ENCODE measurements around the gene SRI. TPM values are rescaled to one million over a fixed set of nuclear protein-coding genes. Genes with fewer than 3 reads are reported as not detected.

SRI gene
- total RNA-seq, 2 experiments from 2014 or later = 44.3 to 45.7 TPM

DNA sequence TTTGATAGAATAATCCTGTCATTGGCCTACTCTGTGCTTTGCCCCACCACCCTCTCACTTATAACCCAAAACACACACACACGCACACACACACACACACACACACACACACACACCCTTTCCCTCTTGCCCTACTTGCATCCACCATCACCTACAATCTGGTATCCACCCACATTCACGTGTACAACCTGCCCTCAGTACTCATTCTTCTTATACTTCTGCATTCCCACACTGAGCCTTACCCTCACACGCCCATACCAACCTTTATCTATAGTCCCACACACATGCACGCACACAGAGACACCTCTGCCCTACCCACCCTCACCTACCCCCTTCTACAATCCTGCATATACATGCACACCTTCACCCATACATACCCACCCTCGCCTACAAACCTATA, 10.8 kb upstream of the SRI start:
- no peak for ATAC-seq (ENCODE audit: poor library complexity)
- Histone ChIP-seq H3K27ac (ENCODE audit: low read depth in 1 of 2, low read length in 2 of 2) (no peak overlapping the region), H3K4me1 (ENCODE audit: insufficient read depth, low read length) (no peaks in the 10 kb centered on the region), H3K36me3 (ENCODE audit: insufficient read depth, low read length) (no peaks in the 10 kb centered on the region), H3K27me3 (ENCODE audit: control insufficient read depth in 1 of 2, insufficient read depth in 2 of 2, low read length in 2 of 2) (peaks cover 0 to 8% of the 10 kb centered on the region in 2 experiments), H3K4me3 (ENCODE audit: low read length) (no peak overlapping the region), H3K9me3 (ENCODE audit: control insufficient read depth in 1 of 2, insufficient read depth in 1 of 2, low read length in 2 of 2) (peaks cover 3 to 8% of the 10 kb centered on the region in 2 experiments)
- POLR2A ChIA-PET = no interaction called here
- CTCF ChIA-PET = no interaction called here
- intact Hi-C loops (cut with DNase I, micrococcal nuclease) = no loop called here
- H3K4me1 Mint-ChIP-seq (ENCODE audit: low read depth) = no peaks in the 10 kb centered on the region
- no peak for DNase-seq
- no peak overlapping the region for H3K4me3 Mint-ChIP-seq
- no peak overlapping the region for H3K27ac Mint-ChIP-seq
- TF ChIP-seq, protein P1, sequence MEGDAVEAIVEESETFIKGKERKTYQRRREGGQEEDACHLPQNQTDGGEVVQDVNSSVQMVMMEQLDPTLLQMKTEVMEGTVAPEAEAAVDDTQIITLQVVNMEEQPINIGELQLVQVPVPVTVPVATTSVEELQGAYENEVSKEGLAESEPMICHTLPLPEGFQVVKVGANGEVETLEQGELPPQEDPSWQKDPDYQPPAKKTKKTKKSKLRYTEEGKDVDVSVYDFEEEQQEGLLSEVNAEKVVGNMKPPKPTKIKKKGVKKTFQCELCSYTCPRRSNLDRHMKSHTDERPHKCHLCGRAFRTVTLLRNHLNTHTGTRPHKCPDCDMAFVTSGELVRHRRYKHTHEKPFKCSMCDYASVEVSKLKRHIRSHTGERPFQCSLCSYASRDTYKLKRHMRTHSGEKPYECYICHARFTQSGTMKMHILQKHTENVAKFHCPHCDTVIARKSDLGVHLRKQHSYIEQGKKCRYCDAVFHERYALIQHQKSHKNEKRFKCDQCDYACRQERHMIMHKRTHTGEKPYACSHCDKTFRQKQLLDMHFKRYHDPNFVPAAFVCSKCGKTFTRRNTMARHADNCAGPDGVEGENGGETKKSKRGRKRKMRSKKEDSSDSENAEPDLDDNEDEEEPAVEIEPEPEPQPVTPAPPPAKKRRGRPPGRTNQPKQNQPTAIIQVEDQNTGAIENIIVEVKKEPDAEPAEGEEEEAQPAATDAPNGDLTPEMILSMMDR (IDR thresholded peaks at IDR 0.05) = no peak
- peaks cover 25% of the 10 kb centered on the region for H3K27me3 Mint-ChIP-seq
- H3K36me3 Mint-ChIP-seq (ENCODE audit: low read depth) = no peaks in the 10 kb centered on the region
- H3K9me3 Mint-ChIP-seq = no peaks in the 10 kb centered on the region

DNA sequence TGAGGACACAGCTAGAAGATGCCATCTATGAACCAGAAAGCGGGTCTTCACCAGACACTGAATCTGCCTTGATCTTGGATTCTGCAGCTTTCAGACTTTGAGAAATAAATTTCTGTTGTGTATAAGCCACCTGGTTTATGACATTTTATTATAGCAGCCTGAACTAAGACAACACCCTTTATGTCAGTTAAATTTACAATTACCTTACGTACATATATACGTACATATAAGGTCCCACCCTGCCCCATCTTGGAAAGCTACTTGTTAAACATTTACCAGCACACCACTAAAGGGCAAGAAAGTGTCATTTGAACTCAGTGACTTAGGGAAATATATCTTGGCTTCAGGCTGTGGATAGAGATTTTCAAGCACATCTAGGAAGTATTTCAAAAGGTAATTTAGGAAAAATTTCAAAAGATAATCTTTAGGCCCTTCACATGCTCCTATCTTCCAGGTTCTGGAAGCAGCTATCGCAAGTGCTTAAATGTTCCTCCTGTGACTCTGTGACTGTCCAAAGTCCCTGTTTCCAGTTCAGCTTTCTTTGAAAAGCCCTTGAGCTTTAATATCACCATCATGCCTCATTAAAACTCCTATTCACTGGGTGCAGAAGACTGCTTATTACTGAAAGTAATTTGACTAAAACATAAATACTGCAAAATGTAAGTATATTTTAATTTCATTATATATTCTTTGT, 9.6 kb upstream of the SRI start:
- no peaks in the 10 kb centered on the region for H3K9me3 Mint-ChIP-seq
- intact Hi-C loops (cut with DNase I, micrococcal nuclease) = no loop called here
- no peak overlapping the region for H3K27ac Mint-ChIP-seq
- no peaks in the 10 kb centered on the region for H3K36me3 Mint-ChIP-seq (ENCODE audit: low read depth)
- H3K4me1 Mint-ChIP-seq (ENCODE audit: low read depth) = no peaks in the 10 kb centered on the region
- H3K27ac ChIP-seq (ENCODE audit: low read depth in 1 of 2, low read length in 2 of 2) = no peak overlapping the region
- H3K27me3 ChIP-seq (ENCODE audit: control insufficient read depth in 1 of 2, insufficient read depth in 2 of 2, low read length in 2 of 2) = peaks cover 0 to 8% of the 10 kb centered on the region in 2 experiments
- no peaks in the 10 kb centered on the region for H3K4me1 ChIP-seq (ENCODE audit: insufficient read depth, low read length)
- TF ChIP-seq, protein P1 (IDR thresholded peaks at IDR 0.05) = no peak
- peaks cover 29% of the 10 kb centered on the region for H3K27me3 Mint-ChIP-seq
- ATAC-seq (ENCODE audit: poor library complexity) (no peak), DNase-seq (no peak)
- H3K9me3 ChIP-seq (ENCODE audit: control insufficient read depth in 1 of 2, insufficient read depth in 1 of 2, low read length in 2 of 2) = peaks cover 3 to 8% of the 10 kb centered on the region in 2 experiments
- H3K36me3 ChIP-seq (ENCODE audit: insufficient read depth, low read length) = no peaks in the 10 kb centered on the region
- POLR2A ChIA-PET = interaction anchor here (1.4 kb wide), 1 partner anchor 9 kb away, joined by 3 read pairs; no protein-coding TSS in a partner anchor
- H3K4me3 ChIP-seq (ENCODE audit: low read length) = no peak overlapping the region
- no peak overlapping the region for H3K4me3 Mint-ChIP-seq
- CTCF ChIA-PET = interaction anchor here (1.2 to 1.8 kb wide), 2 partner anchors 9 to 15 kb away, joined by 4 to 6 read pairs; partner anchors contain the start of gene SRI

DNA sequence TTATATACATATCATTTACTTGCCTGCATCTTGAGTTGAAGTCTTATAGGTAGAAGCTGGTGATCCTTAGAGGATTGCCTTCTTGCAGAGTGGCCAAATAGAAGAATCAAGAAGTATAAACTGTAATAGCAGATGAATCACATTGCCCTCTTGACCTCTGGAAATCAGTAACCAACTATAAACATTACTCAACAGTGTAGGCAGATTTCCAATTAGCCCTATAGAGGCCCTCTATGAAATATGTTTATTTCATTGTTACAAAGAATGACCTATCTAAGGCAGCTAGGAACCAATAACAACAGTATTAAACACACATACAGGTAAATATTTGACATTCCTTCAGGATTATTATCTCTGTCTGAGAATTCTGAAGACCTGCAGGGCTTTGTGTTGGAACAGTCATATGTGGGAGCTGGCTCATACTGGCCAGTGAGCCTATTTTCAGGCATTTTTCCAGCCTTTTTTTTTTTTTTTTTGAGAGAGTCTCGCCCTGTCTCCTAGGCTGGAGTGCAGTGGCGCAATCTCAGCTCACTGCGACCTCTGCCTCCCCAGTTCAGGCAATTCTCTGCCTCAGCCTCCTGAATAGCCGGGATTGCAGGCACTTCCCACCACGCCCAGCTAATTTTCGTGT, 7.2 kb upstream of the SRI start:
- peaks cover 3 to 8% of the 10 kb centered on the region in 2 experiments for H3K9me3 ChIP-seq (ENCODE audit: control insufficient read depth in 1 of 2, insufficient read depth in 1 of 2, low read length in 2 of 2)
- CTCF ChIA-PET = no interaction called here
- no peaks in the 10 kb centered on the region for H3K4me1 ChIP-seq (ENCODE audit: insufficient read depth, low read length)
- no peak overlapping the region for H3K4me3 ChIP-seq (ENCODE audit: low read length)
- TF ChIP-seq, protein P1 (IDR thresholded peaks at IDR 0.05) = no peak
- H3K4me3 Mint-ChIP-seq = no peak overlapping the region
- POLR2A ChIA-PET = no interaction called here
- DNase-seq (no peak), ATAC-seq (ENCODE audit: poor library complexity) (no peak)
- H3K27ac ChIP-seq (ENCODE audit: low read depth in 1 of 2, low read length in 2 of 2) = no peak overlapping the region
- H3K27me3 ChIP-seq (ENCODE audit: control insufficient read depth in 1 of 2, insufficient read depth in 2 of 2, low read length in 2 of 2) = peaks cover 0 to 8% of the 10 kb centered on the region in 2 experiments
- no peaks in the 10 kb centered on the region for H3K9me3 Mint-ChIP-seq
- H3K36me3 Mint-ChIP-seq (ENCODE audit: low read depth) = no peaks in the 10 kb centered on the region
- peaks cover 29% of the 10 kb centered on the region for H3K27me3 Mint-ChIP-seq
- no peaks in the 10 kb centered on the region for H3K4me1 Mint-ChIP-seq (ENCODE audit: low read depth)
- no peaks in the 10 kb centered on the region for H3K36me3 ChIP-seq (ENCODE audit: insufficient read depth, low read length)
- intact Hi-C loops (cut with DNase I, micrococcal nuclease) = no loop called here
- H3K27ac Mint-ChIP-seq = no peak overlapping the region
